ENCODE results near the gene PTPN7.
A peak's percentile ranks its signal among the peaks of the same experiment; 100 is the strongest.

PTPN7 gene

DNA sequence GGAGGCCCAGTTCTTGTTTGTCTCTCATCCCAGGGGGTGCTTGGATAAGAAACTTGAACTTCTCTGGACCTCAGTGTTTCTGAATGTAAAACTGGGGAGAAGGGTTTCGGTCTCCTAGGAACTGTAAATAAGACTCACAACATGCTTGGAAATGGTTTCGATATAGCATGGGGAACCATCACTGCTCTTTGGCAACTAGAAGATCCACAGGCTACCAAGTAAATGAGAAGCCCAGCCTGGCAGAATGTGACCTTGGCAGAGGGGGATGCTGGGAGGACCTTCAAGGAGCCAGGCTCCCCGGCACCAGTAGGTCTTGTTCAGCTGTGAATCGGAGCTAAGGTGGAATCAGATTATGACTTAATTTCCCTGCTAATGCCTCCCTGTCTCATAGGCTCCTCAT lies 19.6 kb downstream of the PTPN7 start:
- H3K4me3 ChIP-seq (ENCODE audit: low read depth, low read length) = no peak overlapping the region
- no peak for DNase-seq (ENCODE audit: low read depth)
- no peak for TF ChIP-seq POLR2A (IDR thresholded peaks at IDR 0.05; ENCODE audit: extremely low read depth, insufficient read length)
- TF ChIP-seq, protein P1, sequence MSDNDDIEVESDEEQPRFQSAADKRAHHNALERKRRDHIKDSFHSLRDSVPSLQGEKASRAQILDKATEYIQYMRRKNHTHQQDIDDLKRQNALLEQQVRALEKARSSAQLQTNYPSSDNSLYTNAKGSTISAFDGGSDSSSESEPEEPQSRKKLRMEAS (IDR thresholded peaks at IDR 0.05; ENCODE audit: low read depth, low read length) = no peak
- no peak for TF ChIP-seq MYC (IDR thresholded peaks at IDR 0.05; ENCODE audit: low read depth, low read length)
- TF ChIP-seq, protein P2, sequence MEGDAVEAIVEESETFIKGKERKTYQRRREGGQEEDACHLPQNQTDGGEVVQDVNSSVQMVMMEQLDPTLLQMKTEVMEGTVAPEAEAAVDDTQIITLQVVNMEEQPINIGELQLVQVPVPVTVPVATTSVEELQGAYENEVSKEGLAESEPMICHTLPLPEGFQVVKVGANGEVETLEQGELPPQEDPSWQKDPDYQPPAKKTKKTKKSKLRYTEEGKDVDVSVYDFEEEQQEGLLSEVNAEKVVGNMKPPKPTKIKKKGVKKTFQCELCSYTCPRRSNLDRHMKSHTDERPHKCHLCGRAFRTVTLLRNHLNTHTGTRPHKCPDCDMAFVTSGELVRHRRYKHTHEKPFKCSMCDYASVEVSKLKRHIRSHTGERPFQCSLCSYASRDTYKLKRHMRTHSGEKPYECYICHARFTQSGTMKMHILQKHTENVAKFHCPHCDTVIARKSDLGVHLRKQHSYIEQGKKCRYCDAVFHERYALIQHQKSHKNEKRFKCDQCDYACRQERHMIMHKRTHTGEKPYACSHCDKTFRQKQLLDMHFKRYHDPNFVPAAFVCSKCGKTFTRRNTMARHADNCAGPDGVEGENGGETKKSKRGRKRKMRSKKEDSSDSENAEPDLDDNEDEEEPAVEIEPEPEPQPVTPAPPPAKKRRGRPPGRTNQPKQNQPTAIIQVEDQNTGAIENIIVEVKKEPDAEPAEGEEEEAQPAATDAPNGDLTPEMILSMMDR (IDR thresholded peaks at IDR 0.05; ENCODE audit: low read depth, low read length) = no peak

DNA sequence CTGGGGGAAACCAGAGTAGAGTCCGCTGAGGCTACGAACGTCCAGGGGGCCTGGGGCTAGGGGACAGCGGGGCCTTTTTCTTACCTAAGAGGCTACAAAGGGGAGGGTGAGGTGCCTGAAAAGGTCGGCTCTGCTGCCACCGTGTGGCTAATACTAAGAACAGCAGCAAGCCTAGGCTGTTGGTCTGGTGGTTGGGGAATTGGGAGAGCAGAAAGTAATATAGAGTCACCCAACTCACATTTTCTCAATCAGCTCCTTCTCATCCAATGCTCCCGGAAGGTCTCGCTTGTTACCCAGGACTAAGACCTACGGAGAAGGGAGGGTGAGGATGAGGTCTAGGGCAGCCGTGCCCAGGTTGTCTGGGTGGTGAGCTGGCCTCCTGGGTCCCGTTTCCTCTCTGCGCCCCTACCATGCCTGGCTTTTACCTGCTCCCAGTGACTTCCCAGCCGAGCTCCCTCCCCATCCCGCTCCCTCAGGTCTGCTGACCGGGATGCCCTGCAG lies 25.1 kb downstream of the PTPN7 start:
- TF ChIP-seq, protein P2 (IDR thresholded peaks at IDR 0.05; ENCODE audit: low read depth, low read length) = peak; percentile 79
- TF ChIP-seq MYC (IDR thresholded peaks at IDR 0.05; ENCODE audit: low read depth, low read length) = no peak
- TF ChIP-seq, protein P1 (IDR thresholded peaks at IDR 0.05; ENCODE audit: low read depth, low read length) = 0 out of 2 replicates have a peak, but pooled peaks have one; percentile 5
- no peak for TF ChIP-seq POLR2A (IDR thresholded peaks at IDR 0.05; ENCODE audit: extremely low read depth, insufficient read length)
- no peak overlapping the region for H3K4me3 ChIP-seq (ENCODE audit: low read depth, low read length)
- peak; percentile 71 for DNase-seq (ENCODE audit: low read depth)

DNA sequence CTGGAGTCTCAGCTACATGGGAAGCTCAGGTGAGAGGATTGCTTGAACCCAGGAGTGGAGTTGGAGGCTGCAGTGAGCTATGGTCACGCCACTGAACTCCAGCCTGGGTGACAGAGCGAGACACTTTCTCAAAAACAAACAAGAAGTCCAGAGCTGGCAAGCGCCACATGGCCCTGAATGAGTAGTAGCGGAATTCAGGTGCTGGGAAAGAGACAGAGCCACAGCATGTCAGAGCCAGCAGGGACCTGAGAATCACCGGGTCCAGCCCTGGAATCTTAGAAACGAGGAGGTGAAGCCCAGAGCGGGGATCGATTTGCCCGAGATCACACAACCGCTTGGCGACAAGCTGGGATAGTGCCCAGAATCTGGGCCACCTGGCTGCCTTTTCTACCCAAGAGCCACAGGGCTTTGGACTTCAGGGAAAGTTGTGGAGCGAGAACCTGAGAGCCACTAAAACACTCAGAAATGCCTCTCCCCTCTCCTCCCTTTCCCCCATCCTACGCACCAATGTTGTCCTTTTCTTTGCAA lies 25.7 kb downstream of the PTPN7 start:
- TF ChIP-seq, protein P2 (IDR thresholded peaks at IDR 0.05; ENCODE audit: low read depth, low read length) = no peak
- TF ChIP-seq MYC (IDR thresholded peaks at IDR 0.05; ENCODE audit: low read depth, low read length) (no peak), POLR2A (IDR thresholded peaks at IDR 0.05; ENCODE audit: extremely low read depth, insufficient read length) (no peak)
- TF ChIP-seq, protein P1 (IDR thresholded peaks at IDR 0.05; ENCODE audit: low read depth, low read length) = no peak
- DNase-seq (ENCODE audit: low read depth) = no peak
- H3K4me3 ChIP-seq (ENCODE audit: low read depth, low read length) = no peak overlapping the region

DNA sequence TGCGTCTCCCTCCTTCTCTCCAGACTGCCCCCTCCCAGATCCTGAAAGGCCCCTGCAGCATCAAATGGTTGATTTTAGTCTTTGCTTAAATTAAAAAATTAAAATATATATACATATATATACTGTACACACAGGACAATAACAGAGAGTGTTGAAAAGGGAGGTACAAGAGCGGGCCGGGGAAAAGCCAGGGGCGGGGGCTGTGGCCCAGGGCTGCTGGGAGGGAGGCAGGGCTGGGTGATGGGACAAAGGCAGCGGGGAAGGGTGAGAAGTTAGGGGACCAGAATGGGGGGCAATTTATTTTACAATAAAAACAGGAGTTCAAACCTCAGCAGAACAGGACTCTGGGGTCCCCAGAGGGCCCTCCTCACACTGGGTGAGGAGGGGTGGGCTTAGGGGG lies 26.4 kb downstream of the PTPN7 start:
- DNase-seq (ENCODE audit: low read depth) = no peak
- TF ChIP-seq POLR2A (IDR thresholded peaks at IDR 0.05; ENCODE audit: extremely low read depth, insufficient read length) = no peak
- TF ChIP-seq, protein P2 (IDR thresholded peaks at IDR 0.05; ENCODE audit: low read depth, low read length) = no peak
- TF ChIP-seq, protein P1 (IDR thresholded peaks at IDR 0.05; ENCODE audit: low read depth, low read length) = no peak
- no peak for TF ChIP-seq MYC (IDR thresholded peaks at IDR 0.05; ENCODE audit: low read depth, low read length)
- no peak overlapping the region for H3K4me3 ChIP-seq (ENCODE audit: low read depth, low read length)

DNA sequence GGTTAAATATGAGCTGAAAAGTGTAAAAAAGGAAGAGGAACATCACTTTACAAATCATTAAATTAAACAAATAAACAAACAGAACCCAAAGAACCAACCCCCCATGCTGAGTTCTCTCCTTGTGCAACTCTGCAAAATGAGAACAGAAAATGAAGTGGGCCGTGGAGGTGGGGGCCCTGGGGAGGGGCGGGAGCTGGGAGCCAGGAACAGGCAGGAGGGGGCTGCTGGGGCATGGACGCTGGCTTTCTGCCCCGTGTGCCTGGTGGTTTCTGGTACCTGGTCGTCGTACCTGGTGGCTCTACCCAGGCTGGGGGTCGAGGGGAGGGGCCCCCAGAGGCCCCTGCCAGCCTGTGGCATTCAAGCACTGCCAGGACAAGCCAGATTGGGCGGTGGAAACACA lies 26.9 kb downstream of the PTPN7 start:
- DNase-seq (ENCODE audit: low read depth) = no peak
- TF ChIP-seq, protein P1 (IDR thresholded peaks at IDR 0.05; ENCODE audit: low read depth, low read length) = no peak
- TF ChIP-seq MYC (IDR thresholded peaks at IDR 0.05; ENCODE audit: low read depth, low read length) (no peak), POLR2A (IDR thresholded peaks at IDR 0.05; ENCODE audit: extremely low read depth, insufficient read length) (no peak)
- TF ChIP-seq, protein P2 (IDR thresholded peaks at IDR 0.05; ENCODE audit: low read depth, low read length) = no peak
- no peak overlapping the region for H3K4me3 ChIP-seq (ENCODE audit: low read depth, low read length)
